NCI-H446 treated with DMSO at 0.1 percent for 48 hours (cell line): ENCODE results near the gene ECT2.
"Not testable (repeated sequence)": the region's sequence is repeated elsewhere in the genome, so short reads cannot be mapped to it uniquely, and the experiment has no call there.

Experiments
- DNase-seq: peaks from one replicate; lab custom pipeline; 2025; lab: John Stamatoyannopoulos, UW

Gene ECT2

GRCh38 chr3:172811099-172811498 lies 60.6 kb downstream of the ECT2 start:
- no peak for DNase-seq

GRCh38 chr3:172813462-172813861 lies 62.9 kb downstream of the ECT2 start:
- no peak for DNase-seq

GRCh38 chr3:172814738-172815137 lies 64.2 kb downstream of the ECT2 start:
- no peak for DNase-seq

GRCh38 chr3:172815857-172816256 lies 65.3 kb downstream of the ECT2 start:
- DNase-seq = no peak

- DNase-seq = no peak
These were observed 65.8 kb downstream of the ECT2 start for GRCh38 chr3:172816281-172816680.

GRCh38 chr3:172816968-172817367 lies 66.4 kb downstream of the ECT2 start:
- DNase-seq = no peak

- DNase-seq = no peak
These were observed 70.0 kb downstream of the ECT2 start for GRCh38 chr3:172820492-172820891.

- DNase-seq = no peak
These were observed 73.7 kb downstream of the ECT2 start for GRCh38 chr3:172824229-172824628.

GRCh38 chr3:172827231-172827630 lies 76.7 kb downstream of the ECT2 start:
- not testable (repeated sequence) for DNase-seq

- no peak for DNase-seq
These were observed 82.5 kb downstream of the ECT2 start for GRCh38 chr3:172832983-172833382.

GRCh38 chr3:172836390-172836997 lies 86.0 kb downstream of the ECT2 start:
- DNase-seq = peak; percentile 28

- DNase-seq = peak; percentile 62
These were observed 89.2 kb downstream of the ECT2 start for GRCh38 chr3:172839679-172840078.

- DNase-seq = no peak
These were observed 89.9 kb downstream of the ECT2 start for GRCh38 chr3:172840463-172840862.

GRCh38 chr3:172840913-172841312 lies 90.4 kb downstream of the ECT2 start:
- DNase-seq = no peak

GRCh38 chr3:172844428-172844827 lies 93.9 kb downstream of the ECT2 start:
- no peak for DNase-seq

GRCh38 chr3:172846103-172846561 lies 95.6 kb downstream of the ECT2 start:
- DNase-seq = no peak

- peak; percentile 21 for DNase-seq
These were observed 96.2 kb downstream of the ECT2 start for GRCh38 chr3:172846706-172847105.

GRCh38 chr3:172847292-172847691 lies 96.8 kb downstream of the ECT2 start:
- DNase-seq = no peak

GRCh38 chr3:172848910-172849309 lies 98.4 kb downstream of the ECT2 start:
- DNase-seq = no peak

GRCh38 chr3:172853005-172853404 lies 102.5 kb downstream of the ECT2 start:
- no peak for DNase-seq

GRCh38 chr3:172853921-172854666 lies 103.6 kb downstream of the ECT2 start:
- DNase-seq = no peak

GRCh38 chr3:172855037-172855436 lies 104.5 kb downstream of the ECT2 start:
- DNase-seq = no peak
